Stimulated activated CD8-positive, alpha-beta memory T cell treated with anti-CD3 and anti-CD28 coated beads, Interleukin-4, amount 100 ng/mL, for 1 hour (primary cell): Measurements from ENCODE around the gene SLC34A1.

ENCODE experiments used
- DNase-seq, 2 donors: peaks; one replicate each; pipeline ENCODE4 v3.0.0-alpha.2; 2020; ENCODE audit warnings: low read depth in 2 of 2, low spot score in 1 of 2

SLC34A1 gene

GRCh38 chr5:177385720-177386119 is 1.5 kb downstream of the SLC34A1 start:
- no peak for DNase-seq

GRCh38 chr5:177386542-177386941 is 2.3 kb downstream of the SLC34A1 start:
- no peak for DNase-seq

- no peak for DNase-seq
These were observed 3.2 kb downstream of the SLC34A1 start for GRCh38 chr5:177387405-177387804.

- no peak for DNase-seq
These were observed 4.4 kb downstream of the SLC34A1 start for GRCh38 chr5:177388521-177389052.

- DNase-seq = no peak
These were observed 5.3 kb downstream of the SLC34A1 start for GRCh38 chr5:177389241-177390169.

- peak; percentile 65 to 72 for DNase-seq
These were observed 6.4 kb downstream of the SLC34A1 start for GRCh38 chr5:177390363-177391300.

GRCh38 chr5:177392765-177393164 is 8.5 kb downstream of the SLC34A1 start:
- DNase-seq = no peak

GRCh38 chr5:177393206-177393765 is 9.1 kb downstream of the SLC34A1 start:
- no peak for DNase-seq

GRCh38 chr5:177393990-177394389 is 9.8 kb downstream of the SLC34A1 start:
- DNase-seq = no peak

- DNase-seq = no peak
These were observed 11.8 kb downstream of the SLC34A1 start for GRCh38 chr5:177396078-177396477.

- no peak for DNase-seq
These were observed 12.6 kb downstream of the SLC34A1 start for GRCh38 chr5:177396807-177397206.

- DNase-seq = no peak
These were observed 13.7 kb downstream of the SLC34A1 start for GRCh38 chr5:177397875-177398390.

- no peak for DNase-seq
These were observed 16.0 kb downstream of the SLC34A1 start, which contains the start of gene PFN3 for GRCh38 chr5:177399997-177400868. TSS of gene PFN3 (minus strand) at chr5:177400661. CDS start at chr5:177400576, 85 bp downstream.

- peak in 1 of 2 donors; percentile 40 for DNase-seq
These were observed 18.2 kb downstream of the SLC34A1 start for GRCh38 chr5:177402271-177403043.

GRCh38 chr5:177403102-177403791 is 19.0 kb downstream of the SLC34A1 start:
- DNase-seq = no peak

- DNase-seq = peak in 1 of 2 donors; percentile 75
These were observed 19.8 kb downstream of the SLC34A1 start for GRCh38 chr5:177403792-177404640.

- DNase-seq = no peak
These were observed 20.5 kb downstream of the SLC34A1 start for GRCh38 chr5:177404641-177405179.
